OCI-LY7 (cell line): ENCODE results near the gene FBH1.

ENCODE experiments used
- CTCF ChIP-seq: fragments of 200-600 bp; sonication (generic); conservative IDR thresholded peaks from 2 replicates; pipeline ENCODE4 v1.5.1; 2014; ENCODE audit warnings: mild to moderate bottlenecking, antibody characterized with exemption, low read length, moderate library complexity, mixed read lengths
- EZH2phosphoT487 ChIP-seq: fragments of 200-600 bp; sonication (generic); IDR thresholded peaks from 2 replicates; pipeline ENCODE4 v1.6.1; 2018; ENCODE audit warnings: low read depth, borderline replicate concordance, mild to moderate bottlenecking, mixed run types, antibody characterized with exemption, low read length, moderate library complexity, mixed read lengths

- no peak for TF ChIP-seq CTCF
- TF ChIP-seq EZH2phosphoT487, result no peak
These were observed 52.0 kb downstream of the FBH1 start for GRCh38 chr10:5942001-5942400.
